ENCODE measurements around the gene NIPAL4.

The NIPAL4 gene

DNA sequence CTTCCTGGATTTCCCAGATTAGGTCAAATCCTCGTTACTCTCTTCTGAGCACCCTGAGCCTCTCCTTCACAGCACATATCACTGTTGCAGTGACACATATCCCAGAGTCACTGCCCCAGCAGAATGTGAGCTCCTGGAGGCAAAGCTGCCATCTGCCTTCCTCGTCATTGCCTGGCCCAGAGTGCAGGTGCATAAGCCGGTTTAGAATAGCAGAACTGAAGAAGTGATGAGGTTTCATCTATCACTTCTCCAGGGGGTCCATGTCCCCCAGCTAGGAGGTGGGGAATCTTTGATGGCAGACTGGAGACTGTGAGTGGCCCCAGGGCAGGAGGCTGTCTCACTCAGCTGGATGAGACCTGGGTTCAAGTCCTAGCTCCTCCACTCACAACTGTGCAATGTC lies 25.8 kb downstream of the NIPAL4 start:
- no peak for DNase-seq (ENCODE audit: low read depth)

DNA sequence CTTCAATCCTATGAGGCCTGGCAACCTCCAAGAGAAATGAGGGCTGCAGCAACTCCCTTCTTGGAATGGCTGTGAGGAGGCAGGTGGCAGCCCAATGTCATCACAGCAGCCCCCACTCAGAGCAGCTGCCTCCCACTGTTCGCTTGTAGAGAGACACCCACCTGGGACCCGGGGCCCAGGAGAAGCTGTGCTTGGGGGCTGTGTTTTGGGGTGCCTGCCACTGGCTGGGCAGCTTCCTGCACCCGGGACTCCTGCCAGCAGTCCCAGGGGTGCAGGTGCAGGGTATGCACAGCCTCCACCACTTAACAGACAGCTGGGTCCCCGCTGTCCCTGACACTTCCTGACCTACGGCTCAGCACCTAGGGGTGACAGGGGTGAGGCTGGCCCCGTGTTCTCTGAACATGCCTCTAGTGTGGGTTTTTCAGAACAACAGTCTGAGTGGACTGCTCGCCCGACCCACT lies 26.2 kb downstream of the NIPAL4 start:
- DNase-seq (ENCODE audit: low read depth): no peak

- no peak for DNase-seq (ENCODE audit: low read depth)
These were observed 26.8 kb downstream of the NIPAL4 start for GRCh38 chr5:157486861-157487260.

DNA sequence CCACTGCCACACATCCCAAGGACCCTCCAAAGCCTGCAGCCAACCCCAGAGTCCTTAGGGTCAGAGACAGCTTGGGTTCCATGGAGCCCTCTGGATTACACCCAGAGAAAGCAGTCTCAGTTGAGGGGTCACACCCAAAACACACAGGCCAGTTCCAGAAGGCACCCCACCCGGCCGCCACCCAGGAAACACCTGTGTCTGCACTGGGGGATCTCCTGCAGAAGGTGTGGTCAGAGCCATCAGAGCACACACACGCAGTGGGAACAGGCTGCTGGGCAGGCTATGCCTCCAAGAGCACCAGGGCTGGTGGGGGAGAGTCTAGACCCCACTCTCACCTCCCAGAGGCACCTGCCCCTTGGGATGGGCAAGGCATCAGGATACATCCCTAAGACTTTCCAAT lies 27.3 kb downstream of the NIPAL4 start:
- DNase-seq (ENCODE audit: low read depth): no peak

GRCh38 chr5:157491471-157491995 lies 31.5 kb downstream of the NIPAL4 start:
- DNase-seq (ENCODE audit: low read depth): no peak

GRCh38 chr5:157492886-157493285 lies 32.9 kb downstream of the NIPAL4 start:
- DNase-seq (ENCODE audit: low read depth): no peak

DNA sequence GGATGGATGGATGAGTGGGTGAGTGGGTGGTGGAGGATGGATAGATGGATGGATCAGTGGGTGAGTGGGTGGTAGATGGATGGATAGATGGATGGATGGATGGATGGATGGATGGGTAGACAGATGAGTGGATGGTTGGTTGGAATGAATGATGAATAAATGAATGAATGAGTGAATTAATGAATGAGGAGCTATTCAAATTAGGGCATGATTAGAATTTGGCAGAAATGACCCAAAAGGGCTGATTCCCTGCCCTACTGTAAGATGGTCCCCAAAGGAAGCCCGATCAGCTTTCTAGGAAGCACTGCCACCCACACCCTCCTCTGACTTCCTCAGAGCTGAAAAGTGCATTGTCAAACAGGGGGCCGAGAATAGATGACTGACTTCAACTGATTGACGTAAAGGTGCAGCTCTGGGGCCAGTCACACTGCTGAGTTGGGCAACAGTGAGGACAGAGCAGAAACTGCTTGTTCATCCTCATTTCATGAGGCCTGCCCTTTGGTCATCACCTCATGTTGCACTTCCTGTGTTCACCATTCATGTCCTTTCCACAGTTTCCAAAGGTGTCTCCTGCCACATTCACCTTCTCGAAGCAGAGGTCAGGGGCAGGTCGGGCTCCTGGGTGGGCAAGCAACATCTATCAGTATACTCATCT lies 34.3 kb downstream of the NIPAL4 start:
- DNase-seq (ENCODE audit: low read depth): no peak

- no peak for DNase-seq (ENCODE audit: low read depth)
These were observed 36.9 kb downstream of the NIPAL4 start for GRCh38 chr5:157496864-157497263.

DNA sequence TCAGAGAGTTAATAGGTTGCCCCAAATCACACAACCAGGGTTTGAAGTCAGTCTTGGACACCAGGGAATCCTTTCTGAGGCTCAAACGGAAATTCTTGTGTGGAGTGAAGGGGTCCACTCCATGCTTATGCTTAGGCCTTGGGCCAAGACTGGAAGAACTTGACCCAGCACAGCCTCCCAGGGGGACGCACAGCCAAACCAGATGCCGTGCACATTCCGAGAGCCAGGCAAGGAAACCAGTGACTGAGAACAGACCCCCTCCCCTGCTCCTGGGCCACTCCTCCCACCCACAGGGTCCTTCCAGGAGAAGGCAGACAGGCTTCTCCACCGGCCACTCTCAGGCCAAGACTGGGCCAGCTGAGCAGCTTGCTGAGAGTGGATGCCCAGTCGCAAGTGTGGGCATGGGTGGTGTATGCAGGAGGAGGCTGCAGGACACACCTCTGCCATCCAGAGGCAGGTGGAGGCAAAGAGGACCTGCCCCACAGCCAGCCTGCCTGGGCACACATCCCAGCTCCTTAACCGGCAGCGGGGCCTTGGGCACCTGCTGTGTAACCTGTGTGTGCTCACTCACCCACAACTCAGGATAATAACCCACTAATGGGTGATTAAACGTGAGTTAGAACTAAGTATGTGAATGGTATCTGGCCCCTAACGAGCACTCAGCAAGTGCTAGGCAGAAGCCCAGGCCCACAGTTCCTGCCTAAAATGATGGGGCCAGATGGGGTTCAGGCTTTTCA lies 38.0 kb downstream of the NIPAL4 start:
- DNase-seq (ENCODE audit: low read depth): no peak

DNA sequence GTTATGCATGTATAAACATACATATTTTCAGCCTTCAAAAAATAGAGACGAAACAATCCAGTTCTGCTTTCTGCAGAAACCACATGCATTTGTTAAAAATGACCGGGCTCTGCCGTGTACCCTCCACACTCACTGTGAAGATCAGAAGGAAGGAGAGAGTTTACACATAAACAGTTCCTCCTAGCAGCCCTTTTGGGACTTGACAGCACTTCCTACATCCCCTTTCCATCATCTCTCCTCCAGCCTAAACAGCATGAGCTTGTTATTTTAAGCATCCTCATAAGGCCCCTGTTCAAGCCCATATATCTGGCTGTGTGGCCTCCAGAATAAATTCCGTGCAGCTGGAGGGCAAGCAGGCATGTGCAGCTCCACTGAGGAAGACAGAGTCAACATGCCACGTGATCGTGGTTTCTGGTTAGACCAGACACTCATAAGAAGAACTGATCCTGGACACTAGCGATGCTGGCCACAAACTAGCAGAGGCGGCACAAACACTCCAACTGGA lies 42.2 kb downstream of the NIPAL4 start:
- no peak for DNase-seq (ENCODE audit: low read depth)

- no peak for DNase-seq (ENCODE audit: low read depth)
These were observed 44.0 kb downstream of the NIPAL4 start for GRCh38 chr5:157504053-157504452.

GRCh38 chr5:157505496-157505895 lies 45.5 kb downstream of the NIPAL4 start:
- no peak for DNase-seq (ENCODE audit: low read depth)

DNA sequence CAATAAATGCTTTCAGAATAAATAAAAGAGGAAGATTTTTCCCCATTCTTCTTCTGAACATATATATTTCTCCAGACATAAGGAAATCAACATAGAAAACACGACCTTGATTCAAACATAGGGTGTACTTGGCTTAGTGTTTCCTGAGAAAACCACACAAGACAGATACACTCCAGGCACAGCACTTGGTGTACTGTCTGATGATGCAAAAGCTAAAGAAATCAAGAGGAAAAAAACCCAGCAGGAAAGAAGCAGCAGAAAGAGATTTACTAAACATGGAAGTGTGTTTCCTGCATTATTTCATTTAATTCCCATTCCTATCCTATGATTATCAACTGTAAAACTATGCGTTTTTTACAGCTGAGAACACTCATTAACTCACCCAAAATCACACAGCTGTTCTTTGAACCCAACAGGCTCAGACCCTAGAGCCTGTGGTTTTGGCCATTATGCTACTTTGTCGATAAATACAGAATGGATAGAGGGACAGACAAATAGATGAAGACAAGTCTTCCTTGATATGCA lies 46.1 kb downstream of the NIPAL4 start:
- DNase-seq (ENCODE audit: low read depth): no peak

DNA sequence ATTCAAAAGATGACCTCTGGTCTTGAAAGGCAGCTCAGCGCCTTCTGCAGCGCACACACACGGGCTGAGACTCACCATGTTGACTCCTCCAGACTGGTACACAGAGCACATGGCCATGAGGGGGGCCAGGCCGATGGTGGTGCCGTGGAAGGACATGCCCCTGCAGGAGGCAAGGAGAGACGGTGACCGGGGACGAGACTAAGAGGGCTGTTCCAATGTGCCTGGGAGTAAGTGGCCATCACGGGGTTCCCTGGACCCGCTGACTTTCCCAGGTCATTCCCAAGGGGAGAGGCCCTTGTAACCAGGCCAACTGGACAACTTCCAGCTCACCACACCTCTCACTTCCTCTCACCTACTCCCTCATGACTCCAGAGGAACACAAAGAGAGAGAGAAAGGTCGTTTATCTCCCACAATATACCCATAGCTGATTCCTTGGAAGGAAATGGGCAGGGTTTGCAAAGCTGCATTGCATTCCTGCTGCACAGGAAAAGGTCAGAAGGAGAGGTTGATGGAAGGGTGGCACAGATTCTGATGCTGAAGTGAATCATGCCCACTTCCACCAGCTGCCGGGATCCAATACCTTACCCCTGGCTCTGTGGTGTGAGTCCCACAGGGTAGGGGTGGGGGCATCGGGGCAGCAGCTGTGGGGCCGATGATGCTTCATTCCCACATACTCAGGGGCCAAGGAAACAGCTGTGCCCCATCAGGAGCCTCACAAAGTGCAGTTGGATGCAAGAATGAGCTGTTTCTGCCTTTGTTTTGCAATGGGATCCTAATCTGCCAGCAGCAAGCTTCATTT lies 47.2 kb downstream of the NIPAL4 start:
- DNase-seq (ENCODE audit: low read depth): no peak

DNA sequence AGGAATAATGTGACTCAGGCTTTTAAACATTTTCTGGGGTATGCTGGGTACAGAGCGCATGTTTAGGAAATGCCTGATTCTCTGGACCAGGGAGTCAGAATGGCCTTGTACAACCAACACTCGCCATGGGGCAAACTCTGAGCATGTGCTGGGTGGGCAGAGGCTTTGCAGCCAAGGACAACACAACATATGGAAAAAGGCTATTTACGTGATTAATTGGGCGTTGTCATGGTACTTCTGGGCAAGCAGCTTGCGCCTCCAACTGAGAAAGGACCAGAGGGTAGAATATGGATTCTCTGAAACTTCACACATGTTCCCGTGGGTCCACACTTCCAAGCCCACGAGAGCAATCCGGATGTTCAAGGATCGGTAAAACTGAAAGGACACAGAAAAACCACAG lies 49.1 kb downstream of the NIPAL4 start:
- no peak for DNase-seq (ENCODE audit: low read depth)

- DNase-seq (ENCODE audit: low read depth): no peak
These were observed 49.6 kb downstream of the NIPAL4 start for GRCh38 chr5:157509587-157509986.

GRCh38 chr5:157510682-157511081 lies 50.7 kb downstream of the NIPAL4 start:
- no peak for DNase-seq (ENCODE audit: low read depth)

DNA sequence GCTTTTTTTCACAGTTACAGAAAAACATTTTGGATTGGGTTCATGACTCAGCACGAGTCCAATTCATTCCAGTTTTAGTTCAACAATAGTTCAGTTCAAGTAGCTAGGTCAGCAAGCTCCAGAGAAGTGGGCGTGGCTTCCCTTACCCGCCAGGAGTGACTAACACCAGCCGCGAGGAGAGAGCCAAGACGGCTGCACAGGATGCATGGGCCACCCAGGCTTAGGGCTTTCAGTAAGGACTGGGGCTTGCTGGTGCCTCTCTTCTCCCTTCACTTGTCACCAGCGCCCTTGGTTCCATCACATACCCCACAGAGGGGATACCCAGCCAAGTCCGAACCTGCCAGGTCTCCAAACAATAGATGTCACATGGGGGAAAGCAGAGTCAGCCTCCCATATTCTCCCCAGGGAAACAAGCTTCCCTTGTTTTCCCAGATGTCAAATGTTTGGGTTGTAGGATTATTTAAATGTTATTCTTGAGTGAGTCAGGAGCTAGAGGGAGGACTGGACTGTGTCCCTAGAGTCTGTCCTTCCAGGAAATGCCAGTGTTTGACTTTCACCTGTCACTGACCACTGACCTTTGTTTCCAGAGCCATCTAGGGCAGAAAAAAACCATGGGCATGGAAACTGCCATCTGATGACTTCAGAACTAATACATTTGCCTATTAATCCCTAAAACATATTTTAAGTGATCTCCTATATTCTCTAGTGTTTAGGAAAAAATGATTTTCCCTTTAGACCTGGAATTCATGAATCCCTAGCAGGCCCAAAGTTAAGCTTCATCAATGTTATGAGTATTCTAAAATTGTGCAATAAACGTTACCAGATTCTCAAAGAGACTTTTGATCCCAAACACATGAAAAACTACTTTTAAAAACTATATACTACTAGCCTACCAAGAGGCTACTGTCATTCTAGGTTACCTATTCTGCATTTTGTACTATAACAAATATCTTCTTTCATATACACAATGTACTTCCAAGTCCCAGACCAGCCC lies 51.9 kb downstream of the NIPAL4 start:
- peak; percentile 95 for DNase-seq (ENCODE audit: low read depth)

DNA sequence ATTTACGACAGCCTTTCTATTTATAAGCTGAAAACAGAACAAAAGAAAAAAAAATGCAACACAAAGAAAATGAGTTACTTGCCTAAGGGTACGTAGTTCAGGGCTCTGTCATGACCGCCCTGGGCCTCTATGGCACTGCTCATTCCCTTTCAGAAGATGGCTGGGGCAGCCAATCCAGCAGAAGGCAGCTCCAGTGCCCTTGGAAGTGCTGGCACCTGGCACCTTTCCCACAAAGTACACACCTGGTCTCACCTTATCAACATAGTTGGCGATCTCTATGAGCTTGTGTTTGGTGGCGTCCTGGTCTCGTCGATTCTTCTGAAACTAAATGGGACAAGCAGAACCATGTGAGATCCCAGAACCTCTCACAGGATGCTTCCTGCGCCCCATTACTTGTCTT lies 53.2 kb downstream of the NIPAL4 start:
- no peak for DNase-seq (ENCODE audit: low read depth)

DNA sequence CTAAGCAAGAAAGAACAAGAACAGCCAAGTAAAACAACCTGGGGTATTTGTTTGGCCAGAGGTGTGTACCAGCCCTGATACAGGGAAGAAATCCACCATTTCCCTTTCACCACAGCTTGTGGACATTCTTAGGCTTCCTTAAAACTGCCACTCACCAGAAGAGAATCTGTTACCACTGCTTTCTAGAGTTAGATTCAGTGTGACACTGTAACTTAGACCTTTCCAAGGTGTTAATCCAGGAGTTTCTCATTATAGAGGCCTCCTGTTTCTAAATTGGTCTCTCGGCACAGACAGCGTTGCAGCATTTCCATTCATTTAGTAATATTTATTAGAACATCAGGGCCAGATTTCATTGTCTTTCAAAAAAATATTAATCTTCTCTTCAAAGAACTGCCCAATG lies 55.0 kb downstream of the NIPAL4 start:
- DNase-seq (ENCODE audit: low read depth): no peak

DNA sequence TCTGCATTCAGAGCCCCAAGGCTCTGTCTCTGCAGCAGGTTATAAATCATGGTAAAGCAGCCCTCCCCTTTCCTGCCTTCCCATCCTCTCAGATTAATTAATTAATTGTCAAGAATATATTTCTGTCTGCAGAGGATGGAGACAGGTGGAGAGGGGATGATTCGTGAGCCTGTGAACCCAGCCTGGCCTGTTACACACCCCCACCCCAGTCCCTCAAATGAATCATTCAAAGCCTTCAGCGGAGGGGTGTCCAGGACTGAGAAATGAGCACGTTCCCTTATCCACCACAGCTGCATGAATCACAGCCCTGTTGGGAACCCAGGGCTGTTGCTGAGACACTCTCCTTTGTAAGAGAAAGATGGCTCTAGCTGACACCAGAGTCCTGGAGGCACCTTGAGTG lies 56.0 kb downstream of the NIPAL4 start:
- DNase-seq (ENCODE audit: low read depth): peak; percentile 78

All from GM04504 (cell line).